ENCODE measurements around the gene ZNF100.
"Not testable (repeated sequence)": the region's sequence is repeated elsewhere in the genome, so short reads cannot be mapped to it uniquely, and the experiment has no call there.

DNA sequence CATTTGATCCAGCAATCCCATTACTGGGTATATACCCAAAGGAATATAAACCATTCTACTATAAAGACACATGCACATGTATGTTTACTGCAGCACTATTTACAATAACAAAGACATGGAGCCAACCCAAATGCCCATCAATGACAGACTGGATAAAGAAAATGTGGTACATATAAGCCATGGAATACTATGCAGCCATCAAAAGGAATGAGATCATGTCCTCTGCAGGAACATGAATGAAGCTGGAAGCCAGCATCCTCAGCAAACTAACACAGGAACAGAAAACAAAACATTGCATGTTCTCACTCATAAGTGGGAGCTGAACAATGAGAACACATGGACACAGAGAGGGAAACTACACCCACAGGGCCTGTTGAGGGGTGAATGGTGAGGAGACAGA, 11.8 kb downstream of the ZNF100 start:
- TF ChIP-seq, protein P1, sequence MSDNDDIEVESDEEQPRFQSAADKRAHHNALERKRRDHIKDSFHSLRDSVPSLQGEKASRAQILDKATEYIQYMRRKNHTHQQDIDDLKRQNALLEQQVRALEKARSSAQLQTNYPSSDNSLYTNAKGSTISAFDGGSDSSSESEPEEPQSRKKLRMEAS (IDR thresholded peaks at IDR 0.05; ENCODE audit: low read depth, low read length), result not testable (repeated sequence)
- TF ChIP-seq, protein P2, sequence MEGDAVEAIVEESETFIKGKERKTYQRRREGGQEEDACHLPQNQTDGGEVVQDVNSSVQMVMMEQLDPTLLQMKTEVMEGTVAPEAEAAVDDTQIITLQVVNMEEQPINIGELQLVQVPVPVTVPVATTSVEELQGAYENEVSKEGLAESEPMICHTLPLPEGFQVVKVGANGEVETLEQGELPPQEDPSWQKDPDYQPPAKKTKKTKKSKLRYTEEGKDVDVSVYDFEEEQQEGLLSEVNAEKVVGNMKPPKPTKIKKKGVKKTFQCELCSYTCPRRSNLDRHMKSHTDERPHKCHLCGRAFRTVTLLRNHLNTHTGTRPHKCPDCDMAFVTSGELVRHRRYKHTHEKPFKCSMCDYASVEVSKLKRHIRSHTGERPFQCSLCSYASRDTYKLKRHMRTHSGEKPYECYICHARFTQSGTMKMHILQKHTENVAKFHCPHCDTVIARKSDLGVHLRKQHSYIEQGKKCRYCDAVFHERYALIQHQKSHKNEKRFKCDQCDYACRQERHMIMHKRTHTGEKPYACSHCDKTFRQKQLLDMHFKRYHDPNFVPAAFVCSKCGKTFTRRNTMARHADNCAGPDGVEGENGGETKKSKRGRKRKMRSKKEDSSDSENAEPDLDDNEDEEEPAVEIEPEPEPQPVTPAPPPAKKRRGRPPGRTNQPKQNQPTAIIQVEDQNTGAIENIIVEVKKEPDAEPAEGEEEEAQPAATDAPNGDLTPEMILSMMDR (IDR thresholded peaks at IDR 0.05; ENCODE audit: low read depth, low read length), result not testable (repeated sequence)
